Spleen (tissue), 7 donors: ENCODE data around the gene ITIH2.

Source experiments
- CTCF ChIP-seq, 11 experiments: fragments of 200-600 bp in 7 of 11; fragments of 450-650 bp in 4 of 11; sonication (generic) in 4 of 11; IDR thresholded peaks in 8 of 11; conservative IDR thresholded peaks in 3 of 11; 1 replicate in 7 of 11; 2 replicates in 4 of 11; pipeline versions ENCODE4 v1.4.0 to v1.8.0; 2016 to 2021; ENCODE audit warnings: antibody characterized with exemption in 11 of 11, inconsistent platforms in 4 of 11, mild to moderate bottlenecking in 1 of 11
- POLR2A ChIP-seq, 3 donors: fragments of 450-650 bp; IDR thresholded peaks; one replicate each; pipeline ENCODE4 v1.5.1; 2017; ENCODE audit warnings: antibody characterized with exemption in 3 of 3, mild to moderate bottlenecking in 1 of 3
- donor health status: DM: no; HTN: no; CAD: no; lungs with moderate emphysema.
- donor health status: DM: no; HTN: no; CAD: no.
- donor health status: DM: no; HTN: no; CAD: no.

GRCh38 chr10:7720478-7720877 is 17.4 kb downstream of the ITIH2 start:
- TF ChIP-seq CTCF (IDR thresholded peaks at IDR 0.05 in 8 of 11, conservative IDR thresholded peaks at IDR 0.05 in 3 of 11) (no peak), POLR2A (IDR thresholded peaks at IDR 0.05) (no peak)
